ENCODE measurements around the gene MYOCOS. TPM values are rescaled to one million over a fixed set of nuclear protein-coding genes. Genes with fewer than 3 reads are reported as not detected.
A peak's percentile ranks its signal among the peaks of the same experiment; 100 is the strongest.
"Not testable (repeated sequence)": the region's sequence is repeated elsewhere in the genome, so short reads cannot be mapped to it uniquely, and the experiment has no call there.

The MYOCOS gene
- total and polyA plus RNA-seq, 9 of the 15 experiments (the other 6 are each of a cell fraction or from before 2014, with no cell fraction given), result 0.07 TPM; not detected in 7

- ATAC-seq, result peak; percentile 56
- intact Hi-C loops (cut with micrococcal nuclease); FAIRE-seq; CTCF ChIA-PET (ENCODE audit: low intra/inter-chr PET ratio); H3K9me1 ChIP-seq (ENCODE audit: control insufficient read depth, insufficient read depth, low read length); H2AFZ ChIP-seq (ENCODE audit: low read depth, low read length); H3K9ac ChIP-seq (ENCODE audit: insufficient read depth in 1 of 2, low read depth in 2 of 2, low read length in 2 of 2); H3K4me1 ChIP-seq (replicated peaks in 1 of 2; ENCODE audit: control insufficient read depth in 2 of 2, insufficient read depth in 2 of 2, low read length in 2 of 2); H3K27ac ChIP-seq (ENCODE audit: extremely low read depth, low read depth, low read length); H3K79me2 ChIP-seq (ENCODE audit: control insufficient read depth, insufficient read depth, low read length); H3K9me3 ChIP-seq (replicated peaks; ENCODE audit: control insufficient read depth, insufficient read depth, low read depth, low read length); H3K36me3 ChIP-seq (ENCODE audit: control insufficient read depth, insufficient read depth, low read length); H3K27me3 ChIP-seq (ENCODE audit: control insufficient read depth in 2 of 2, insufficient read depth in 2 of 2, low read length in 2 of 2); H4K20me1 ChIP-seq (replicated peaks; ENCODE audit: control insufficient read depth, insufficient read depth, low read length); H3K4me3 ChIP-seq; BruUV-seq (replicated peaks); TF ChIP-seq TEAD4 (CRISPR knock-in tag; IDR thresholded peaks at IDR 0.05; ENCODE audit: borderline replicate concordance): not testable (repeated sequence)
- TF ChIP-seq KDM1A (IDR thresholded peaks at IDR 0.05), result peak; percentile 32 to 57; a peak in 1 of 4 replicates
- peak; percentile 80; the same call in 1 of the 2 replicates for TF ChIP-seq ARID1B (IDR thresholded peaks at IDR 0.05)
- TF ChIP-seq MEIS2 (IDR thresholded peaks at IDR 0.05; ENCODE audit: partially characterized antibody), result peak; percentile 59
- peak; percentile 62; the same call in 1 of the 2 replicates for TF ChIP-seq TAL1 (IDR thresholded peaks at IDR 0.05)
- peak in 1 of 2 experiments; percentile 41; a peak in 1 of 4 replicates for TF ChIP-seq HDAC1 (IDR thresholded peaks at IDR 0.05)
- peak; percentile 61 for TF ChIP-seq NCOR1 (IDR thresholded peaks at IDR 0.05)
- TF ChIP-seq CBFA2T2 (conservative IDR thresholded peaks at IDR 0.05), result peak; percentile 70
- peak; percentile 84 for TF ChIP-seq CBFA2T3 (IDR thresholded peaks at IDR 0.05)
- TF ChIP-seq CTBP1 (IDR thresholded peaks at IDR 0.05; ENCODE audit: borderline replicate concordance), result peak; percentile 46; the same call in 1 of the 2 replicates
- peak; percentile 45; the same call in 1 of the 2 replicates for TF ChIP-seq TCF3 (CRISPR knock-in tag; IDR thresholded peaks at IDR 0.05)
- TF ChIP-seq RCOR1 (IDR thresholded peaks at IDR 0.05; ENCODE audit: borderline replicate concordance in 1 of 2, low read depth in 2 of 2, low read length in 2 of 2), result peak in 1 of 2 experiments; percentile 37; a peak in 1 of 4 replicates
- TF ChIP-seq SMARCA4 (IDR thresholded peaks at IDR 0.05), result peak; percentile 46; the same call in 1 of the 2 replicates
- TF ChIP-seq TEAD4 (IDR thresholded peaks at IDR 0.05; ENCODE audit: low read length), result peak; percentile 66
- peak; percentile 33; the same call in 1 of the 2 replicates for TF ChIP-seq EP300 (IDR thresholded peaks at IDR 0.05; ENCODE audit: low read length)
- peak; percentile 59 for TF ChIP-seq DPF2 (IDR thresholded peaks at IDR 0.05)
- TF ChIP-seq NFIC (IDR thresholded peaks at IDR 0.05), result peak; percentile 24
- POLR2A ChIA-PET, result interaction anchor here (0.6 kb wide), 1 partner anchor 231 kb away, joined by 3 read pairs; no protein-coding TSS in a partner anchor
- WGBS (ENCODE audit: insufficient coverage, low coverage, missing lambda C conversion rate), result 20% methylated on average over 14 of the region's 14 CpGs
- in situ Hi-C loops (cut with MboI), result loop anchor here (25.0 kb wide), 1 partner anchor 1078 kb away; the partner anchor contains the start of gene GORAB
- 0 out of 2 replicates have a peak overlapping the region, but pooled peaks have one; percentile 13 for H3K4me2 ChIP-seq (ENCODE audit: insufficient read depth, low read length)
- peak in 1 of 4 experiments; percentile 49 for DNase-seq (ENCODE audit: extremely low read depth in 1 of 4, low spot score in 3 of 4)
Measured at GRCh38 chr1:171615122-171615906, 6.7 kb upstream of the MYOCOS start.
